CD8-positive, alpha-beta memory T cell (primary cell): Measurements from ENCODE around the gene MMP19. TPM values are rescaled to one million over a fixed set of nuclear protein-coding genes. Genes with fewer than 3 reads are reported as not detected.
"Not testable (repeated sequence)": the region's sequence is repeated elsewhere in the genome, so short reads cannot be mapped to it uniquely, and the experiment has no call there.

ENCODE experiments used
- CTCF ChIA-PET: fragments of 350-600 bp; sonication (Branson Sonifier 250); formaldehyde crosslinking; loops from one replicate; lab custom pipeline; 2021; ENCODE audit warnings: antibody characterized with exemption; lab: Charles Lee
- POLR2A ChIA-PET: fragments of 350-600 bp; sonication (Branson Sonifier 250); formaldehyde crosslinking; loops from one replicate; lab custom pipeline; 2021; ENCODE audit warnings: antibody characterized with exemption; lab: Charles Lee
- DNase-seq, 5 donors: peaks; one replicate each; pipeline versions ENCODE4 v3.0.0 to v3.0.0-alpha.2; 2020 to 2022; ENCODE audit warnings: mixed read lengths in 1 of 5
- H3K27ac ChIP-seq: one replicate; pipeline ENCODE4 v1.7.0; 2013; ENCODE audit warnings: low read depth, mild to moderate bottlenecking, low read length, moderate library complexity
- H3K27me3 ChIP-seq: 2 replicates; pipeline ENCODE4 v1.7.0; 2013; ENCODE audit warnings: low read length, mild to moderate bottlenecking; ENCODE audit not compliant: insufficient read depth, poor library complexity, severe bottlenecking
- H3K36me3 ChIP-seq: 2 replicates; pipeline ENCODE4 v1.7.0; 2013; ENCODE audit warnings: mild to moderate bottlenecking, low read length, moderate library complexity; ENCODE audit not compliant: insufficient read depth
- H3K4me1 ChIP-seq: 2 replicates; pipeline ENCODE4 v1.7.0; 2013; ENCODE audit warnings: mild to moderate bottlenecking, low read length, moderate library complexity; ENCODE audit not compliant: insufficient read depth
- H3K4me3 ChIP-seq: 2 replicates; pipeline ENCODE4 v1.7.0; 2013; ENCODE audit warnings: mild to moderate bottlenecking, low read length
- H3K9me3 ChIP-seq: 2 replicates; pipeline ENCODE4 v1.7.0; 2013; ENCODE audit warnings: mild to moderate bottlenecking, low read length
- H3K27ac Mint-ChIP-seq, 8 donors: one replicate each; pipeline ENCODE4 v1.8.0; 2020 to 2021; ENCODE audit warnings: mixed read lengths in 8 of 8, mild to moderate bottlenecking in 6 of 8, inconsistent platforms in 3 of 8, moderate library complexity in 3 of 8
- H3K27me3 Mint-ChIP-seq, 2 donors: one replicate each; pipeline ENCODE4 v1.8.0; 2020 to 2021; ENCODE audit warnings: mixed read lengths in 2 of 2, mild to moderate bottlenecking in 1 of 2, moderate library complexity in 1 of 2
- H3K36me3 Mint-ChIP-seq, 3 donors: one replicate each; pipeline ENCODE4 v1.8.0; 2020 to 2021; ENCODE audit warnings: mixed read lengths in 3 of 3, inconsistent platforms in 1 of 3, mild to moderate bottlenecking in 1 of 3
- H3K4me1 Mint-ChIP-seq, 3 donors: one replicate each; pipeline ENCODE4 v1.8.0; 2020 to 2021; ENCODE audit warnings: mixed read lengths in 3 of 3, inconsistent platforms in 1 of 3, mild to moderate bottlenecking in 1 of 3
- H3K4me3 Mint-ChIP-seq, 7 donors: one replicate each; pipeline ENCODE4 v1.8.0; 2020 to 2021; ENCODE audit warnings: mixed read lengths in 7 of 7, mild to moderate bottlenecking in 6 of 7, moderate library complexity in 4 of 7, inconsistent platforms in 2 of 7
- H3K9me3 Mint-ChIP-seq, 5 donors: one replicate each; pipeline ENCODE4 v1.8.0; 2020 to 2022; ENCODE audit warnings: mixed read lengths in 5 of 5, mild to moderate bottlenecking in 3 of 5, moderate library complexity in 2 of 5, inconsistent platforms in 1 of 5
- polyA plus RNA-seq: library from polyadenylated mRNA; unstranded; fragments of 300-500 nt; fragmentation: Illumina TruSeq; gene quantifications from one replicate; pipeline ENCODE4 v1.2.3, GENCODE V29; 2021
- total RNA-seq, 2 experiments: library from RNA; stranded (reverse); gene quantifications; one replicate each; pipeline ENCODE4 v1.2.3, GENCODE V29; 2021

MMP19 gene
- total and polyA plus RNA-seq, 3 experiments from 2014 or later: 0.29 to 1.0 TPM; not detected in 1

DNA sequence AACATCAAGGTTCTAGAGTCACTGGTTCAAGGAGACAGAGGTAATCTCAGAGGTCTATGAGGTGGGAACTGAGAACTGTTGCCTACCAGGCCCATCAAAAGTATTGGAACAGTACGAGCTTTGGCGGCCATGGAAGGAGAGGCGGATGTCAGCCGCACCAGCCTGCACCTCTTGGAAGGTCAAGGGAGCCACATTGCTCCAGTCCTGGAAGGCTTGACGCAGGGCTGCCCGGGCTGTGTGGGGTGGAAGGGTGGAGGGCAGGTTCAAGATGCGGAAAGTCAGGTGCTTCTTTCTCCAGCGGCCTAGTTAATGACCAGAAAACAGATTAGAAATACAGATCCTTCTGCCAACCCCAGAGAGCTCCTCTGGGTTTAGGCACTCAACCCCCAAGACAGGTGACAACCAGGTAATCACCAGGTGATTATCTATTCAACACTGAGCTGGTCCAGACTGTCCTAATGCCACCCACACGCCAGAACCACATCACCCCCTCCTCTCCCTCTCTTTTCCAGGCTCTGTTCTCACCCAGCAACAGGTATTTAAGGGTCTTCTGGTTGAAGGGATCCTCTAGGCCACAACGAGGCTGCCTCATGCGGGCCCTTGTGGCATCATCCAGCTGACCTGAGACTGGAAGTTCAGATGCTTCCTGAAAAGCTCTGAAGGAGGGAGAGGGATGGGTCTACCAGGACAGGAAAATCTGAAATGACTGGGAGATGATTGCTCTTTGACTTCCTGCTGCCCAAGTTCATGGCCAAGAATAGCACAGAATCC, 2.0 kb downstream of the MMP19 start:
- POLR2A ChIA-PET: no interaction called here

DNA sequence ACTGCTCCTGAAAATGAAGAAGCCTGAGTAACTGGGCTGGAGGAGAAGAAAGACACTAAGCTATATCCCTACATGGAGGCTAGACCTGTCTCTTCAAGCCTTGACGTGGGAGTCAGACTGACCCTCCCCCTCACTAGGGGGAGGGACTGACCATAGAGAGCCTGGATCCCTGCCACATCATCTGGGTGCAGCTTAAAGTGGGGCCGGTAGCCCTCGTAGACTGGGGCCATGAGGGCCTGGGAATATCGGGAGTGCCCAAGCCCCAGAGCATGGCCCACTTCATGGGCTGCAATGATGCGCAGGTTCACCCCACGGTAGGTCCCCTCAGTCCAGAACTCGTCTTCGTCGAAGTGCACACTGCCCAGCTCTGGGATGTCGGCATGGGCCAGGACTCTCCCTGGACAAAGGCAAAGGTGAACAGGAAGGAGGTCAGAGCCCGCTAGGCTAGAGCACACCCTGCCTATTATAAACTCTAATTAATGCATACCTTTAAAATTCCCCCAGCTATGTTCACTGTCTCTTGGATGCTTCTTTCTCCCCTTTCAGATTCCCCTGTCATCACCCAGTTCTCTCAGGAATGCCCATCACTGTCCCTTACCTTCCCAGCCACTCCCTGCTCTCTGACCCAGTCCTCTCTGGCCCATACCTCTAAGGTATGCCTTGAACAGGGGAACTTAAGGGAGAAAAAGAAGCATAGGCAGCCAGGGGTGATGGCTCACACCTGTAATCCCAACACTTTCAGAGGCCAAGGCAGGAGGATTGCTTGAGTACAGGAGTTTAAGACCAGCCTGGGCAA, 3.2 kb downstream of the MMP19 start:
- no peak for DNase-seq

More for the DNA sequence above, 2.0 kb downstream of the MMP19 start:
- Histone ChIP-seq H3K4me1 (no peaks in the 10 kb centered on the region), H3K27ac (no peak overlapping the region), H3K36me3 (no peaks in the 10 kb centered on the region), H3K9me3 (no peaks in the 10 kb centered on the region), H3K27me3 (no peaks in the 10 kb centered on the region), H3K4me3 (no peak overlapping the region)
- no peaks in the 10 kb centered on the region for H3K9me3 Mint-ChIP-seq
- H3K36me3 Mint-ChIP-seq: peaks cover 0 to 1% (median 0%) of the 10 kb centered on the region in 3 donors
- H3K4me1 Mint-ChIP-seq: no peaks in the 10 kb centered on the region
- H3K4me3 Mint-ChIP-seq: no peak overlapping the region
- CTCF ChIA-PET: no interaction called here
- H3K27ac Mint-ChIP-seq: no peak overlapping the region
- H3K27me3 Mint-ChIP-seq: peaks cover 0 to 9% of the 10 kb centered on the region in 2 donors
- DNase-seq: no peak

GRCh38 chr12:55838361-55838760, 4.4 kb downstream of the MMP19 start:
- CTCF ChIA-PET: no interaction called here
- Mint-ChIP-seq H3K9me3 (no peaks in the 10 kb centered on the region), H3K36me3 (peaks cover 0 to 1% (median 0%) of the 10 kb centered on the region in 3 donors), H3K27me3 (peaks cover 0 to 6% of the 10 kb centered on the region in 2 donors), H3K4me1 (no peaks in the 10 kb centered on the region), H3K4me3 (no peak overlapping the region), H3K27ac (no peak overlapping the region)
- Histone ChIP-seq H3K9me3 (no peaks in the 10 kb centered on the region), H3K36me3 (no peaks in the 10 kb centered on the region), H3K27ac (no peak overlapping the region), H3K4me1 (no peaks in the 10 kb centered on the region), H3K4me3 (no peak overlapping the region), H3K27me3 (no peaks in the 10 kb centered on the region)
- DNase-seq: no peak
- POLR2A ChIA-PET: no interaction called here

More for the DNA sequence above, 3.2 kb downstream of the MMP19 start:
- Histone ChIP-seq H3K36me3 (no peaks in the 10 kb centered on the region), H3K27ac (no peak overlapping the region), H3K9me3 (no peaks in the 10 kb centered on the region), H3K4me1 (no peaks in the 10 kb centered on the region), H3K4me3 (no peak overlapping the region), H3K27me3 (no peaks in the 10 kb centered on the region)
- Mint-ChIP-seq H3K4me1 (no peaks in the 10 kb centered on the region), H3K36me3 (peaks cover 0 to 1% (median 0%) of the 10 kb centered on the region in 3 donors), H3K4me3 (no peak overlapping the region), H3K27ac (no peak overlapping the region), H3K27me3 (peaks cover 0 to 9% of the 10 kb centered on the region in 2 donors), H3K9me3 (no peaks in the 10 kb centered on the region)
- ChIA-PET CTCF (interaction anchor here (0.5 kb wide), 1 partner anchor 144 kb away, joined by 3 read pairs; no protein-coding TSS in a partner anchor), POLR2A (no interaction called here)

DNA sequence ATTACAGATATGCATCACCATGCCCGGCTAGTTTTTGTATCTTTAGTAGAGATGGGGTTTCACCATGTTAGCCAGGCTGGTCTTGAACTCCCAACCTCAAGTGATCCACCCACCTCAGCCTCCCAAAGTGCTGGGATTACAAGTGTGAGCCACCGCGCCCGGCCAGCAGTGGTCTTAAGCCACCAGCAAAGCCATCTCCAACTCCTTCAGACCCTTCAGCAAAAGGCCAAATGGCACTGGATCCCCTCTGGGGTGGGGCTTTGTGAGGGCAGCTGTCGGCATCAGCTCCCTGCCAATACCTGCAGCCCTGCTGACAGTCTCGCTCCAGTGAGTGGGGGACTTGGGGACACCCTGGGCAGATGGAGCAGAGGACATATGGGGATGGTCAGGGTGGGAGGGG, 8.3 kb downstream of the MMP19 start:
- H3K4me3 Mint-ChIP-seq, H3K9me3 Mint-ChIP-seq, DNase-seq, POLR2A ChIA-PET, H3K27ac Mint-ChIP-seq, H3K36me3 ChIP-seq, H3K9me3 ChIP-seq, H3K27me3 ChIP-seq, H3K27me3 Mint-ChIP-seq, H3K4me3 ChIP-seq, H3K27ac ChIP-seq: not testable (repeated sequence)
- H3K36me3 Mint-ChIP-seq: peaks cover 0 to 13% (median 1%) of the 10 kb centered on the region in 3 donors
- CTCF ChIA-PET: interaction anchor here (2.2 to 5.9 kb wide), 2 partner anchors 16 to 96 kb away, joined by 6 to 52 read pairs; partner anchors contain the start of genes ORMDL2 and SARNP
- H3K4me1 ChIP-seq: peaks cover 13% of the 10 kb centered on the region
- H3K4me1 Mint-ChIP-seq: peaks cover 25 to 30% (median 28%) of the 10 kb centered on the region in 3 donors

DNA sequence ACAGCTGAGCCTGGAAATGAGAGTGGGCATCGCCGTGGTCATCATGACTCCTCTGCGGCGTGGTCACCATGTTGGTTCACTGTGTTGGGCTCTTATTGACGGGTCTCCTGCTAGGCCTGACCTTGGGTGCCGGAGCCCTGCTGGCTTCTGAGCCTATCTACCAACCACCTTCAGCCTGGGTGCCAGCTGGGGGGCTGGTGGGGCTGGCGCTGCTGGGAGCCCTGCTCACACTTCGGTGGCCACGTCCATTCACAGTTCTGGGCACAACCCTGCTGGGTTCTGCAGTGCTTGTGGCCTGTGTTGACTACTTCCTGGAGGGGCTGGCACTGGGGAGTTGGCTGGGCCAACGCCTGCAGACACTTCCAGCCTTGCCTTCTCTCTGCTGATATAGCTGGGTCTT, 9.7 kb downstream of the MMP19 start:
- no peak overlapping the region for H3K27ac ChIP-seq
- H3K27me3 ChIP-seq: no peaks in the 10 kb centered on the region
- ChIA-PET POLR2A (no interaction called here), CTCF (interaction anchor here (2.2 to 5.9 kb wide), 3 partner anchors 14 to 94 kb away, joined by 6 to 52 read pairs (median 11); partner anchors contain the start of genes ORMDL2 and SARNP)
- Mint-ChIP-seq H3K27me3 (no peaks in the 10 kb centered on the region), H3K4me3 (peak overlapping the region in 2 of 7 donors; percentile 75 to 97), H3K36me3 (peaks cover 0 to 18% (median 1%) of the 10 kb centered on the region in 3 donors), H3K4me1 (peaks cover 33 to 41% (median 35%) of the 10 kb centered on the region in 3 donors), H3K9me3 (no peaks in the 10 kb centered on the region), H3K27ac (no peak overlapping the region)
- H3K36me3 ChIP-seq: no peaks in the 10 kb centered on the region
- H3K4me3 ChIP-seq: no peak overlapping the region
- no peaks in the 10 kb centered on the region for H3K9me3 ChIP-seq
- H3K4me1 ChIP-seq: peaks cover 23% of the 10 kb centered on the region
- no peak for DNase-seq

GRCh38 chr12:55831447-55831815, 11.3 kb downstream of the MMP19 start:
- H3K27me3 ChIP-seq: no peaks in the 10 kb centered on the region
- Mint-ChIP-seq H3K27ac (peak overlapping the region in 6 of 8 donors; percentile 43 to 98 (median 88)), H3K27me3 (no peaks in the 10 kb centered on the region), H3K4me1 (peaks cover 42 to 56% (median 45%) of the 10 kb centered on the region in 3 donors), H3K36me3 (peaks cover 0 to 23% (median 1%) of the 10 kb centered on the region in 3 donors), H3K4me3 (peak overlapping the region; percentile 97 to 99 (median 98)), H3K9me3 (no peaks in the 10 kb centered on the region)
- DNase-seq: no peak
- ChIA-PET POLR2A (interaction anchor here (4.6 kb wide), 1 partner anchor 12 kb away, joined by 105 read pairs; the partner anchor contains the start of genes ORMDL2 and SARNP), CTCF (interaction anchor here (1.3 to 5.9 kb wide), 4 partner anchors 13 to 108 kb away, joined by 5 to 52 read pairs (median 14); partner anchors contain the start of genes ORMDL2 and SARNP)
- peak overlapping the region; percentile 79 for H3K27ac ChIP-seq
- no peaks in the 10 kb centered on the region for H3K9me3 ChIP-seq
- H3K4me1 ChIP-seq: peaks cover 39% of the 10 kb centered on the region
- no peaks in the 10 kb centered on the region for H3K36me3 ChIP-seq
- H3K4me3 ChIP-seq: peak overlapping the region; percentile 96

- ChIA-PET POLR2A (interaction anchor here (0.6 to 4.6 kb wide), 10 partner anchors 12 to 391 kb away, joined by 3 to 105 read pairs (median 6); partner anchors contain the start of genes ORMDL2, PYM1, RAB5B and RNF41), CTCF (interaction anchor here (0.7 to 5.9 kb wide), 13 partner anchors 12 to 115 kb away, joined by 3 to 52 read pairs (median 4); partner anchors contain the start of genes BLOC1S1, GDF11, ORMDL2 and SARNP)
- peaks cover 45 to 62% (median 51%) of the 10 kb centered on the region in 3 donors for H3K4me1 Mint-ChIP-seq
- no peaks in the 10 kb centered on the region for H3K9me3 Mint-ChIP-seq
- H3K36me3 Mint-ChIP-seq: peaks cover 0 to 24% (median 0%) of the 10 kb centered on the region in 3 donors
- H3K27ac ChIP-seq: peak overlapping the region; percentile 79
- peak overlapping the region; percentile 97 to 99 (median 98) for H3K4me3 Mint-ChIP-seq
- H3K9me3 ChIP-seq: no peaks in the 10 kb centered on the region
- H3K4me3 ChIP-seq: peak overlapping the region; percentile 96
- DNase-seq: peak; percentile 6 to 71 (median 42)
- H3K27me3 Mint-ChIP-seq: no peaks in the 10 kb centered on the region
- H3K27ac Mint-ChIP-seq: peak overlapping the region; percentile 84 to 98 (median 96)
- H3K27me3 ChIP-seq: no peaks in the 10 kb centered on the region
- H3K36me3 ChIP-seq: no peaks in the 10 kb centered on the region
- H3K4me1 ChIP-seq: peaks cover 43% of the 10 kb centered on the region
These were observed 11.9 kb downstream of the MMP19 start for GRCh38 chr12:55830601-55831446.
